SU-DHL-6 (cell line): ENCODE results near the gene FTCD.

ENCODE experiments used
- H2AFZ ChIP-seq: fragments of 200-600 bp; sonication (generic); 2 replicates; pipeline ENCODE4 v1.6.1; 2014; ENCODE audit warnings: low read depth, mild to moderate bottlenecking, moderate library complexity, mixed read lengths, antibody characterized with exemption, low read length; ENCODE audit not compliant: severe bottlenecking
- H3F3A ChIP-seq: fragments of 200-600 bp; shearing (Covaris generic); 2 replicates; pipeline ENCODE4 v1.6.0; 2016; ENCODE audit warnings: antibody characterized with exemption, mild to moderate bottlenecking; ENCODE audit not compliant: insufficient read depth
- H3K27ac ChIP-seq: fragments of 200-600 bp; sonication (generic); 2 replicates; pipeline ENCODE4 v1.5.1; 2016; ENCODE audit warnings: low read depth, mild to moderate bottlenecking, low read length, moderate library complexity, mixed read lengths
- H3K27me3 ChIP-seq: fragments of 200-600 bp; sonication (generic), shearing (Covaris generic); 2 replicates; pipeline ENCODE4 v1.6.0; 2014; ENCODE audit warnings: mild to moderate bottlenecking, low read length
- H3K36me3 ChIP-seq: fragments of 200-600 bp; sonication (generic); 2 replicates; pipeline ENCODE4 v1.6.1; 2014; ENCODE audit warnings: mild to moderate bottlenecking, low read length, mixed read lengths
- H3K4me2 ChIP-seq: fragments of 300-600, 200-600 bp; shearing (Covaris generic), sonication (generic); 2 replicates; pipeline ENCODE4 v1.6.0; 2014; ENCODE audit warnings: low read length, low read depth, mild to moderate bottlenecking; ENCODE audit not compliant: poor library complexity, severe bottlenecking
- H3K4me3 ChIP-seq: fragments of 200-600 bp; sonication (generic); 2 replicates; pipeline ENCODE4 v1.5.1; 2014; ENCODE audit warnings: antibody characterized with exemption, low read length, mild to moderate bottlenecking, mixed read lengths; ENCODE audit not compliant: insufficient read depth, poor library complexity, severe bottlenecking
- H3K79me2 ChIP-seq: fragments of 200-600 bp; sonication (generic); 2 replicates; pipeline ENCODE4 v1.6.1; 2014; ENCODE audit warnings: mild to moderate bottlenecking, low read length, moderate library complexity; ENCODE audit not compliant: insufficient read depth
- H3K9ac ChIP-seq: fragments of 200-600 bp; sonication (generic); 2 replicates; pipeline ENCODE4 v1.7.0; 2014; ENCODE audit warnings: mild to moderate bottlenecking, low read length
- H3K9me2 ChIP-seq: fragments of 200-600 bp; sonication (generic); replicated peaks from 2 replicates; pipeline ENCODE4 v1.6.1; 2014; ENCODE audit warnings: low read length; ENCODE audit not compliant: insufficient read depth
- H3K9me3 ChIP-seq: fragments of 200-600 bp; sonication (generic); 2 replicates; pipeline ENCODE4 v1.6.1; 2014; ENCODE audit warnings: low read length, mixed read lengths; ENCODE audit not compliant: insufficient read depth
- H4K20me1 ChIP-seq: fragments of 200-600 bp; sonication (generic); 2 replicates; pipeline ENCODE4 v1.6.1; 2014; ENCODE audit warnings: low read depth, mild to moderate bottlenecking, antibody characterized with exemption, low read length, moderate library complexity, mixed read lengths
- EZH2phosphoT487 ChIP-seq: fragments of 200-600 bp; sonication (generic), shearing (Covaris generic); conservative IDR thresholded peaks from 2 replicates; pipeline ENCODE4 v1.6.1; 2018; ENCODE audit warnings: mild to moderate bottlenecking, antibody characterized with exemption, low read length, moderate library complexity, mixed read lengths
- TF ChIP-seq, protein P1 (sequence below): fragments of 200-600 bp; sonication (generic); IDR thresholded peaks from one replicate; pipeline ENCODE4 v1.5.1; 2017; ENCODE audit warnings: antibody characterized with exemption, mild to moderate bottlenecking, low read length, moderate library complexity; ENCODE audit not compliant: insufficient read depth, poor library complexity, severe bottlenecking

FTCD gene

GRCh38 chr21:46159390-46159789 is 4.0 kb upstream of the FTCD start:
- no peak overlapping the region for H2AFZ ChIP-seq
- no peaks in the 10 kb centered on the region for H3K9me3 ChIP-seq
- no peaks in the 10 kb centered on the region for H3F3A ChIP-seq
- H3K4me3 ChIP-seq: no peak overlapping the region
- H3K4me2 ChIP-seq: no peak overlapping the region
- no peak overlapping the region for H3K27ac ChIP-seq
- no peaks in the 10 kb centered on the region for H3K36me3 ChIP-seq
- H3K9ac ChIP-seq: no peak overlapping the region
- H3K9me2 ChIP-seq: no peaks in the 10 kb centered on the region
- TF ChIP-seq, protein P1, sequence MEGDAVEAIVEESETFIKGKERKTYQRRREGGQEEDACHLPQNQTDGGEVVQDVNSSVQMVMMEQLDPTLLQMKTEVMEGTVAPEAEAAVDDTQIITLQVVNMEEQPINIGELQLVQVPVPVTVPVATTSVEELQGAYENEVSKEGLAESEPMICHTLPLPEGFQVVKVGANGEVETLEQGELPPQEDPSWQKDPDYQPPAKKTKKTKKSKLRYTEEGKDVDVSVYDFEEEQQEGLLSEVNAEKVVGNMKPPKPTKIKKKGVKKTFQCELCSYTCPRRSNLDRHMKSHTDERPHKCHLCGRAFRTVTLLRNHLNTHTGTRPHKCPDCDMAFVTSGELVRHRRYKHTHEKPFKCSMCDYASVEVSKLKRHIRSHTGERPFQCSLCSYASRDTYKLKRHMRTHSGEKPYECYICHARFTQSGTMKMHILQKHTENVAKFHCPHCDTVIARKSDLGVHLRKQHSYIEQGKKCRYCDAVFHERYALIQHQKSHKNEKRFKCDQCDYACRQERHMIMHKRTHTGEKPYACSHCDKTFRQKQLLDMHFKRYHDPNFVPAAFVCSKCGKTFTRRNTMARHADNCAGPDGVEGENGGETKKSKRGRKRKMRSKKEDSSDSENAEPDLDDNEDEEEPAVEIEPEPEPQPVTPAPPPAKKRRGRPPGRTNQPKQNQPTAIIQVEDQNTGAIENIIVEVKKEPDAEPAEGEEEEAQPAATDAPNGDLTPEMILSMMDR: no peak
- TF ChIP-seq EZH2phosphoT487: no peak
- H4K20me1 ChIP-seq: no peaks in the 10 kb centered on the region
- H3K27me3 ChIP-seq: no peaks in the 10 kb centered on the region
- H3K79me2 ChIP-seq: no peaks in the 10 kb centered on the region

- H3F3A ChIP-seq: no peaks in the 10 kb centered on the region
- H3K79me2 ChIP-seq: no peaks in the 10 kb centered on the region
- H3K36me3 ChIP-seq: no peaks in the 10 kb centered on the region
- H3K27me3 ChIP-seq: no peaks in the 10 kb centered on the region
- no peak overlapping the region for H3K9ac ChIP-seq
- H3K9me2 ChIP-seq: no peaks in the 10 kb centered on the region
- TF ChIP-seq, protein P1: no peak
- no peak for TF ChIP-seq EZH2phosphoT487
- no peak overlapping the region for H2AFZ ChIP-seq
- no peak overlapping the region for H3K27ac ChIP-seq
- H4K20me1 ChIP-seq: no peaks in the 10 kb centered on the region
- H3K4me3 ChIP-seq: no peak overlapping the region
- H3K9me3 ChIP-seq: no peaks in the 10 kb centered on the region
- H3K4me2 ChIP-seq: no peak overlapping the region
Measured at GRCh38 chr21:46158666-46159300, 3.4 kb upstream of the FTCD start.

DNA sequence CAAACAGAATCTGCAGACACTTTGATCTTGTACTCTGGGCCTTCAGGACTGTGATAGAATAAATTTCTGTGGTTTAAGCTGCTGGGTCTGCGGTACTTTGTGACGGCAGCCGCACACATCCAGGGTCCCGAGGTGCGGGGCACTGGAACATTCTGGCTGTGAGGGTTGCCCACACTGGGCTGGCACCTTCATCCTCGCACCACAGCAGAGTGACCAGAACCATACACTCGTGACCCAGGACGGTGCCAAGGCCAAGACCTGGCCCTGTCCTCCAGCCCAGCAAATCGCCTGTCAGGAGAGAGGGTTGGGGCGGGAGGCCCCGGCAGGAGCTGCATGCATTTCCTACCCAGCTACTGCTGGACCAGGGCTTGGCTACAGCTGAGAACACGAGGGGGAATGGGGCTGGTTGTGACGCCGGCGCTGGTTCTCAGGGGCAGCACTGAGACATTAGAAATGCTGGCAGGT is 2.6 kb upstream of the FTCD start:
- no peaks in the 10 kb centered on the region for H3K9me2 ChIP-seq
- no peaks in the 10 kb centered on the region for H3K79me2 ChIP-seq
- no peaks in the 10 kb centered on the region for H4K20me1 ChIP-seq
- TF ChIP-seq EZH2phosphoT487: no peak
- TF ChIP-seq, protein P1: no peak
- no peak overlapping the region for H3K4me2 ChIP-seq
- no peaks in the 10 kb centered on the region for H3K36me3 ChIP-seq
- no peaks in the 10 kb centered on the region for H3F3A ChIP-seq
- no peaks in the 10 kb centered on the region for H3K27me3 ChIP-seq
- H2AFZ ChIP-seq: no peak overlapping the region
- H3K4me3 ChIP-seq: no peak overlapping the region
- H3K27ac ChIP-seq: no peak overlapping the region
- H3K9me3 ChIP-seq: no peaks in the 10 kb centered on the region
- H3K9ac ChIP-seq: no peak overlapping the region
